Erythroblast (primary cell): ENCODE measurements around the gene ADARB1.

Experiments used
- GATA1 ChIP-seq: IDR thresholded peaks from 2 replicates; pipeline ENCODE4 v1.6.1; 2011; ENCODE audit warnings: low read depth, mild to moderate bottlenecking, control low read depth, low read length, moderate library complexity
- POLR2A ChIP-seq: IDR thresholded peaks from 2 replicates; pipeline ENCODE4 v1.6.1; 2011; ENCODE audit warnings: mild to moderate bottlenecking, low read length

DNA sequence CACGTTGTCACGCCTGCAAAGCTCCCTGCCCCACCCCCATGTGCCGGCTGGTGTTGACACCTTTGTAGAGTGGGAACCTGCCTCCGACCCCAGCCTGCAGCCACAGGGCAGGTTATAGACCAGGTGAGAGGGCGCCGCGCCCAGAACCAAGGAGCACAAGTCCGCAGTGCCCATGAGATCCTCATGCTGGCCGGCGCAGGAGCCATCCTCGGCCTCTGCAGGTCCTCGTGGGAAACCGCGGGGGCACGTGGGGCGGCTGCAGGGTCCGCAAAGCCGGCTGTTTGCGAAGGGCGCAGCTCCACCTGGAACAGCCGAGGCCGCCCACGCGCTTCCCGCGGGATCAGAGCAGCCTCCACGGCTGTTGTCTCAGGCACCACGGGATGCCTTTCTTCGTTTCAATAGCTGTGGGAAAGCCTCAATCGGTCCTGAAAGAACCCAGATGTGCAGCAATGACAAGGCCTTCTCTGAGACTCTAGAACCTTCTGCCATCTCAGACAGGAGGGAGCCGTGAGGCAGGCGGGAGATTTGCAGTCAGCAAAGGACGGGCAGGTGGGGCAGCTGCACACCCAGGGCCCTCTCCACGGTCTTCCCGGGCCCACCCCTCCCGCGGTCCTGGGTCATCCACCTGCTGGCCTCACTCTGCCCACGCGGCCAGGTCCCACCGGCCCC lies 183.4 kb downstream of the ADARB1 start:
- no peak for TF ChIP-seq GATA1
- TF ChIP-seq POLR2A, result no peak
